ENCODE results near the gene AOC2. TPM values are rescaled to one million over a fixed set of nuclear protein-coding genes. Genes with fewer than 3 reads are reported as not detected.
A peak's percentile ranks its signal among the peaks of the same experiment; 100 is the strongest.

AOC2 gene
- total and polyA plus RNA-seq, 2 of the 13 experiments (the other 11 are each of a cell fraction or from before 2014, with no cell fraction given): 1.2 to 3.3 TPM

DNA sequence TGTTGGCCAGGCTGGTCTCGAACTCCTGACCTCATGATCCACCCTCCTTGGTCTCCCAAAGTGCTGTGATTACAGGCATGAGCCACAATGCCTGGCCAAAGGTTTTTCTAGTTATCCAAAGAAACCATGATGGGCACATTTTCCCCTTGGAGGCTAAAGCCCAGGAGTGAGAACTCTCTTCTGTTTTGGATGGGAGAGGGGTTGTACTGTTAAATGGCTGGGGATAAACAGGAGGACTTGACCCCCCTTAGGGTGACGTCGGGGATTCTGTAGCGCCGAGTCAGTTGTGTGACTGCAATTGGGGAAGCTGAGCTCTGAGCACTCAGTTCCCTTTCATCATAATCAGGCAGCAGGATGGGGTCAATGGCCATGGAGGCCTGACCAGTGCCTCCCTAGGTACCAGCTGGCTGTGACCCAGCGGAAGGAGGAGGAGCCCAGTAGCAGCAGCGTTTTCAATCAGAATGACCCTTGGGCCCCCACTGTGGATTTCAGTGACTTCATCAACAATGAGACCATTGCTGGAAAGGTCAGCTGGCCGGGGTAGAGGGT is 10.7 kb downstream of the AOC2 start (continued):
- TF ChIP-seq, protein P1, sequence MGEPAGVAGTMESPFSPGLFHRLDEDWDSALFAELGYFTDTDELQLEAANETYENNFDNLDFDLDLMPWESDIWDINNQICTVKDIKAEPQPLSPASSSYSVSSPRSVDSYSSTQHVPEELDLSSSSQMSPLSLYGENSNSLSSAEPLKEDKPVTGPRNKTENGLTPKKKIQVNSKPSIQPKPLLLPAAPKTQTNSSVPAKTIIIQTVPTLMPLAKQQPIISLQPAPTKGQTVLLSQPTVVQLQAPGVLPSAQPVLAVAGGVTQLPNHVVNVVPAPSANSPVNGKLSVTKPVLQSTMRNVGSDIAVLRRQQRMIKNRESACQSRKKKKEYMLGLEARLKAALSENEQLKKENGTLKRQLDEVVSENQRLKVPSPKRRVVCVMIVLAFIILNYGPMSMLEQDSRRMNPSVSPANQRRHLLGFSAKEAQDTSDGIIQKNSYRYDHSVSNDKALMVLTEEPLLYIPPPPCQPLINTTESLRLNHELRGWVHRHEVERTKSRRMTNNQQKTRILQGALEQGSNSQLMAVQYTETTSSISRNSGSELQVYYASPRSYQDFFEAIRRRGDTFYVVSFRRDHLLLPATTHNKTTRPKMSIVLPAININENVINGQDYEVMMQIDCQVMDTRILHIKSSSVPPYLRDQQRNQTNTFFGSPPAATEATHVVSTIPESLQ (CRISPR knock-in tag; conservative IDR thresholded peaks at IDR 0.05): no peak
- TF ChIP-seq NFATC3 (CRISPR knock-in tag; IDR thresholded peaks at IDR 0.05) (no peak), CBX5 (CRISPR knock-in tag; IDR thresholded peaks at IDR 0.05; ENCODE audit: borderline replicate concordance) (no peak; the same call in 1 of the 2 replicates), ZNF589 (CRISPR knock-in tag; conservative IDR thresholded peaks at IDR 0.05) (no peak), ZNF83 (CRISPR knock-in tag; IDR thresholded peaks at IDR 0.05; ENCODE audit: borderline replicate concordance) (no peak; the same call in 1 of the 2 replicates), GTF3A (CRISPR knock-in tag; conservative IDR thresholded peaks at IDR 0.05) (0 out of 2 replicates have a peak, but pooled peaks have one; percentile 31), NFRKB (IDR thresholded peaks at IDR 0.05) (no peak), ZNF253 (CRISPR knock-in tag; IDR thresholded peaks at IDR 0.05; ENCODE audit: borderline replicate concordance) (no peak), KAT8 (CRISPR knock-in tag; IDR thresholded peaks at IDR 0.05) (peak; percentile 74), MED8 (CRISPR knock-in tag; IDR thresholded peaks at IDR 0.05; ENCODE audit: insufficient replicate concordance) (no peak), ZNF24 (IDR thresholded peaks at IDR 0.05) (no peak), ZNF598 (CRISPR knock-in tag; IDR thresholded peaks at IDR 0.05; ENCODE audit: borderline replicate concordance) (no peak; the same call in 1 of the 2 replicates), RARG (CRISPR knock-in tag; IDR thresholded peaks at IDR 0.05; ENCODE audit: low read depth) (no peak), SP1 (IDR thresholded peaks at IDR 0.05) (no peak), SP1 (CRISPR knock-in tag; IDR thresholded peaks at IDR 0.05) (no peak), RFX1 (IDR thresholded peaks at IDR 0.05) (no peak), GLI4 (CRISPR knock-in tag; IDR thresholded peaks at IDR 0.05; ENCODE audit: borderline replicate concordance) (no peak), ZNF441 (CRISPR knock-in tag; IDR thresholded peaks at IDR 0.05; ENCODE audit: borderline replicate concordance) (no peak), TP53 (CRISPR knock-in tag; conservative IDR thresholded peaks at IDR 0.05) (no peak), RFXANK (CRISPR knock-in tag; IDR thresholded peaks at IDR 0.05) (no peak), ZFP36L1 (CRISPR knock-in tag; IDR thresholded peaks at IDR 0.05) (no peak), ZNF101 (CRISPR knock-in tag; IDR thresholded peaks at IDR 0.05; ENCODE audit: borderline replicate concordance, low read depth) (no peak), ZNF629 (CRISPR knock-in tag; conservative IDR thresholded peaks at IDR 0.05) (no peak), ZZZ3 (CRISPR knock-in tag; IDR thresholded peaks at IDR 0.05; ENCODE audit: borderline replicate concordance) (no peak), SIX4 (CRISPR knock-in tag; IDR thresholded peaks at IDR 0.05) (no peak), CREB1 (IDR thresholded peaks at IDR 0.05) (no peak), CREB1 (CRISPR knock-in tag; IDR thresholded peaks at IDR 0.05) (peak; percentile 74), ZNF274 (CRISPR knock-in tag; IDR thresholded peaks at IDR 0.05) (no peak), RAD21 (CRISPR knock-in tag; IDR thresholded peaks at IDR 0.05) (no peak), MEIS2 (CRISPR knock-in tag; IDR thresholded peaks at IDR 0.05) (peak; percentile 35; the same call in 1 of the 2 replicates)
- TF ChIP-seq, protein P2, sequence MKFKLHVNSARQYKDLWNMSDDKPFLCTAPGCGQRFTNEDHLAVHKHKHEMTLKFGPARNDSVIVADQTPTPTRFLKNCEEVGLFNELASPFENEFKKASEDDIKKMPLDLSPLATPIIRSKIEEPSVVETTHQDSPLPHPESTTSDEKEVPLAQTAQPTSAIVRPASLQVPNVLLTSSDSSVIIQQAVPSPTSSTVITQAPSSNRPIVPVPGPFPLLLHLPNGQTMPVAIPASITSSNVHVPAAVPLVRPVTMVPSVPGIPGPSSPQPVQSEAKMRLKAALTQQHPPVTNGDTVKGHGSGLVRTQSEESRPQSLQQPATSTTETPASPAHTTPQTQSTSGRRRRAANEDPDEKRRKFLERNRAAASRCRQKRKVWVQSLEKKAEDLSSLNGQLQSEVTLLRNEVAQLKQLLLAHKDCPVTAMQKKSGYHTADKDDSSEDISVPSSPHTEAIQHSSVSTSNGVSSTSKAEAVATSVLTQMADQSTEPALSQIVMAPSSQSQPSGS (CRISPR knock-in tag; IDR thresholded peaks at IDR 0.05): no peak; the same call in none of the 2 replicates

All from HepG2 (cell line).